ENCODE measurements around the gene TLE6.

Gene TLE6

DNA sequence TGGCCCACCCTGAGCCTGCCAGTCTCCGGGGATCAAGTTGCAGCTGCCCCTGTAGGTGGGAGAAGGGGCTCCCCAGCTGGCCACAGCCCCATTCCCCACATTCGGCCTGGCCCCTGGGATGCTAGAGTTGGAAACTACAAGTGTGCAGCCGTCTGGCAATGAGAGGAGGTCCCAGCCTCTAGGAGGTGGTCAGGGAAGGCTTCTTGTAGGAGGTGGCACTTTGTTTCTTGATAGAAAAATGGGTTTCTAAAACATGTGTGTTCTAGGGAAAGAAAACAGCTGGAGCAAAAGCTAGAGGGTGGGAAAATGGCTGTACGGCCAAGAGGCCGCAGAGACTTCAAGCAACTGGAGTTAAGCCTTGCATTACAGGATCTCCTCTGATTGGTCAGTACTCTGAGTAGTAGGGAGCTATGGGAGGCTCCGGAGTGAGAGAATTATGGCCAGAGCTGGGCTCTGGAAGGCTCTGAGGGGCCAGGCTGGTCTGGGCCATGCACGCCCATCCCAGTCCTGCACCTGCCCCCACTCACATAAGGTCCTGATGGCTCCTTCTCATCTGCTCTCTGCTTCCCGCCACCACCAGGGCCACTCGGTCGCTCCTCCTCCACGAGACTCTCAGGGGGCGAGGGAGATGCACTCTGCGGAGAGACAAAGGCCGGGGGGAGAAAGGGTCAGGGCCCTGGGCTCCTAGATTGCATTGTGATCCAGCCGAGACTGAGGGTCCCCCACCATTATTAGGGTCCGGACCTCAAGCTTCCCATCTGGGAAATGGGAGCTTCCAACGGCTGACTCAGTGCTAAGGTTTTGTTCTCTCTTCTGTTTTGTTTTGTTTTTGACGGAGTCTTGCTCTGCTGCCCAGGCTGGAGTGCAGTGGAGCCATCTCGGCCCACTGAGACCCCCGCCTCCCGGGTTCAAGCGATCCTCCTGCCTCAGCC is 38.0 kb downstream of the TLE6 start:
- Histone ChIP-seq H3K27me3 (ENCODE audit: insufficient read depth, low read depth) (peaks cover 88% of the 10 kb centered on the region), H3K4me3 (IDR thresholded peaks at IDR 0.05; ENCODE audit: insufficient read depth, low read depth, low read length) (no peak overlapping the region), H2AFZ (ENCODE audit: low read depth) (no peak overlapping the region), H4K20me1 (ENCODE audit: insufficient read depth) (no peaks in the 10 kb centered on the region), H3K36me3 (ENCODE audit: insufficient read depth) (no peaks in the 10 kb centered on the region), H3K4me1 (ENCODE audit: low read depth, poor library complexity, severe bottlenecking) (no peaks in the 10 kb centered on the region), H3K79me2 (ENCODE audit: insufficient read depth, low read depth) (no peaks in the 10 kb centered on the region), H3K27ac (no peak overlapping the region), H3K4me2 (no peak overlapping the region), H3K9ac (no peak overlapping the region)
- TF ChIP-seq, protein P1, sequence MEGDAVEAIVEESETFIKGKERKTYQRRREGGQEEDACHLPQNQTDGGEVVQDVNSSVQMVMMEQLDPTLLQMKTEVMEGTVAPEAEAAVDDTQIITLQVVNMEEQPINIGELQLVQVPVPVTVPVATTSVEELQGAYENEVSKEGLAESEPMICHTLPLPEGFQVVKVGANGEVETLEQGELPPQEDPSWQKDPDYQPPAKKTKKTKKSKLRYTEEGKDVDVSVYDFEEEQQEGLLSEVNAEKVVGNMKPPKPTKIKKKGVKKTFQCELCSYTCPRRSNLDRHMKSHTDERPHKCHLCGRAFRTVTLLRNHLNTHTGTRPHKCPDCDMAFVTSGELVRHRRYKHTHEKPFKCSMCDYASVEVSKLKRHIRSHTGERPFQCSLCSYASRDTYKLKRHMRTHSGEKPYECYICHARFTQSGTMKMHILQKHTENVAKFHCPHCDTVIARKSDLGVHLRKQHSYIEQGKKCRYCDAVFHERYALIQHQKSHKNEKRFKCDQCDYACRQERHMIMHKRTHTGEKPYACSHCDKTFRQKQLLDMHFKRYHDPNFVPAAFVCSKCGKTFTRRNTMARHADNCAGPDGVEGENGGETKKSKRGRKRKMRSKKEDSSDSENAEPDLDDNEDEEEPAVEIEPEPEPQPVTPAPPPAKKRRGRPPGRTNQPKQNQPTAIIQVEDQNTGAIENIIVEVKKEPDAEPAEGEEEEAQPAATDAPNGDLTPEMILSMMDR (conservative IDR thresholded peaks at IDR 0.05; ENCODE audit: low read depth, low read length) = no peak

DNA sequence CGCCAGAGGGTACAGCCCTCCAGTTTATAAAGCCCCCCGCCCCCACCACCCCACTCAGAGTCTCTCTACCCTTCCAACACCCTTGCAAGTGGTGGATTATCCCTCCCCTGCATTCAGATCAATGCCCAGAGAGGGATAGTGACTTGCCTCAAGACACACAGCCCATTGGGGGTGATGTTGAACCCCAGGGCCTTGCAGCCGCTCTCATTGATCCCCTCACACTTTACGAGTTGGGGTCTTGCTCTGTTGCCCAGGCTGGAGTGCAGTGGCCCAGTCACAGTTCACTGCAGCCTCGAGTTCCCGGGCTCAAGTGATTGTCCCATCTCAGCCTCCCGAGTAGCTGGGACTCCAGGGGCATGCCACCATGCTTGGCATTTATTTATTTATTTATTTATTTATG is 40.6 kb downstream of the TLE6 start:
- TF ChIP-seq, protein P1 (conservative IDR thresholded peaks at IDR 0.05; ENCODE audit: low read depth, low read length) = no peak
- H3K36me3 ChIP-seq (ENCODE audit: insufficient read depth) = no peaks in the 10 kb centered on the region
- no peak overlapping the region for H3K4me2 ChIP-seq
- no peak overlapping the region for H3K9ac ChIP-seq
- no peak overlapping the region for H2AFZ ChIP-seq (ENCODE audit: low read depth)
- no peak overlapping the region for H3K27ac ChIP-seq
- no peaks in the 10 kb centered on the region for H4K20me1 ChIP-seq (ENCODE audit: insufficient read depth)
- H3K4me3 ChIP-seq (IDR thresholded peaks at IDR 0.05; ENCODE audit: insufficient read depth, low read depth, low read length) = no peak overlapping the region
- H3K79me2 ChIP-seq (ENCODE audit: insufficient read depth, low read depth) = no peaks in the 10 kb centered on the region
- H3K4me1 ChIP-seq (ENCODE audit: low read depth, poor library complexity, severe bottlenecking) = no peaks in the 10 kb centered on the region
- H3K27me3 ChIP-seq (ENCODE audit: insufficient read depth, low read depth) = peaks cover 83% of the 10 kb centered on the region

DNA sequence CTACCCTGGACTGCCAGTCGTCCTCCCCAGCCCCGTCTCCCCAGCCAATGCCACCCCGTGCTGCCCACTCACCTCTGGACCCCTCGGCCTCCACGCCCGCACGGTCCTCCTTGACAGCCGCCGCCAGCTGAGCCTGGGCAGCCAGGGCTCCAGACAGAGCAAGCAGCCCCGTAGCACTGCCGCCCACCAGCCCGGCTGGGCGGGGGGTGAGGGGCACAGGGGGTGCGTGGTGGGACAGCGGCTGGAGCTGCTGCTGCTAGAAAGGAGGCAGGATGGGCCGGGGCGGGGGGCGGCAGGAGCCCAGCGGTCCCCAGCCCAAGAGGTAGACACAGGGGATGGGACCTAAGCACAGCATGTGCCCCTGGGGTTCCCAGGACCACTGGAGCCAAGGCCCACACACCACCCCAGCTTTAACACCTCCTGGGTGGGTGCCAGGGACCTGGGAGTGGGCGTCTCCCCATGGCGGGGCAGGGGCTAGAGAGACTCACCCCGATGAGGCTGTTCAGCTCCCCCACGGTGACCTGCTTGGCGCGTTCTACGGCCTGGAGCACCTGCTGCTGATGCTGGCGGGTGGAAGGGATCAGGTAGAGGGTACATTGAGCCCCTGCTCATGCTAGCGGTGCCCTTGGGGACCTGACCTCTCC is 42.0 kb downstream of the TLE6 start:
- no peak overlapping the region for H3K4me3 ChIP-seq (IDR thresholded peaks at IDR 0.05; ENCODE audit: insufficient read depth, low read depth, low read length)
- H2AFZ ChIP-seq (ENCODE audit: low read depth) = no peak overlapping the region
- no peak overlapping the region for H3K27ac ChIP-seq
- H3K9ac ChIP-seq = no peak overlapping the region
- H3K4me2 ChIP-seq = no peak overlapping the region
- TF ChIP-seq, protein P1 (conservative IDR thresholded peaks at IDR 0.05; ENCODE audit: low read depth, low read length) = no peak
- H3K79me2 ChIP-seq (ENCODE audit: insufficient read depth, low read depth) = no peaks in the 10 kb centered on the region
- no peaks in the 10 kb centered on the region for H3K36me3 ChIP-seq (ENCODE audit: insufficient read depth)
- peaks cover 83% of the 10 kb centered on the region for H3K27me3 ChIP-seq (ENCODE audit: insufficient read depth, low read depth)
- no peaks in the 10 kb centered on the region for H3K4me1 ChIP-seq (ENCODE audit: low read depth, poor library complexity, severe bottlenecking)
- H4K20me1 ChIP-seq (ENCODE audit: insufficient read depth) = no peaks in the 10 kb centered on the region

DNA sequence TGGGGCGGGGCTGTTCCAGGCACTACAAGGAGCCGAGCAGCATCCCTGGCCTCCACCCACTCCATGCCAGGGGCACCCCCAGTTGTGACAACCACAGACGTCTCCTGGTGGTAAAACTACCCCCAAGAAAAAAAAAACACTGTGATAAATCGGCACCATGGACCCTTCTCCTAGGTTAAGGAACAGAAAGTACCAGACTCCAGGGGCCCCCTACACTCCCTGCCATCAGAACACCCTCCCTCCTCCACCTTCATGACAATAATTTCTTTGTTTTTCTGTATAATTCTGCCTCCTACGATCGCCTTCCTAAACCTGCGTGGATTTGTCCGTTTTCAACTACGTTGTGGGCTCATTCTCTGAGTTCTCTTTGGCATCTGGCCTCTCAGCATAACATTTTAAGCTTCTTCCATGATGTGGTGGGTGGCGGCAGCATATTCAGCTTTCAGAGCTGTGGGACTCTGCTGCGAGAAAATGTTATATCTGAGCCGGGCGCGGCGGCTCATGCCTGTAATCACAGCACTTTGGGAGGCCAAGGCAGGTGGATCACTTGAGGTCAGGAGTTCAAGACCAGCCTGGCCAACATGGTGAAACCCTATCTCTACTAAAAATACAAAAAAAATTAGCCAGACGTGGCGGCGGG is 43.1 kb downstream of the TLE6 start:
- Histone ChIP-seq H3K27ac (no peak overlapping the region), H3K36me3 (ENCODE audit: insufficient read depth) (no peaks in the 10 kb centered on the region)
- TF ChIP-seq, protein P1 (conservative IDR thresholded peaks at IDR 0.05; ENCODE audit: low read depth, low read length) = no peak

More for the DNA sequence above, 43.1 kb downstream of the TLE6 start:
- no peaks in the 10 kb centered on the region for H3K4me1 ChIP-seq (ENCODE audit: low read depth, poor library complexity, severe bottlenecking)
- H4K20me1 ChIP-seq (ENCODE audit: insufficient read depth) = no peaks in the 10 kb centered on the region
- peaks cover 84% of the 10 kb centered on the region for H3K27me3 ChIP-seq (ENCODE audit: insufficient read depth, low read depth)
- H3K9ac ChIP-seq = no peak overlapping the region
- H3K79me2 ChIP-seq (ENCODE audit: insufficient read depth, low read depth) = no peaks in the 10 kb centered on the region
- H3K4me2 ChIP-seq = no peak overlapping the region
- no peak overlapping the region for H2AFZ ChIP-seq (ENCODE audit: low read depth)
- H3K4me3 ChIP-seq (IDR thresholded peaks at IDR 0.05; ENCODE audit: insufficient read depth, low read depth, low read length) = no peak overlapping the region
